Loucy (cell line): Measurements from ENCODE around the gene C3orf38.

Experiments used
- H2AFZ ChIP-seq: fragments of 200-600 bp; sonication (generic); 2 replicates; pipeline ENCODE4 v1.6.0; 2016; ENCODE audit warnings: antibody characterized with exemption, mild to moderate bottlenecking, low read length, moderate library complexity
- H3F3A ChIP-seq: fragments of 200-600 bp; 2 replicates; pipeline ENCODE4 v1.6.0; 2016; ENCODE audit warnings: antibody characterized with exemption, low read depth, mild to moderate bottlenecking
- H3K27me3 ChIP-seq: fragments of 200-600 bp; sonication (generic); 2 replicates; pipeline ENCODE4 v1.6.1; 2014; ENCODE audit warnings: low read length, mild to moderate bottlenecking; ENCODE audit not compliant: insufficient read depth, poor library complexity, severe bottlenecking
- H3K36me3 ChIP-seq: fragments of 200-600 bp; sonication (generic); 2 replicates; pipeline ENCODE4 v1.6.1; 2016; ENCODE audit warnings: low read length; ENCODE audit not compliant: insufficient read depth
- H3K4me1 ChIP-seq: fragments of 200-600 bp; sonication (generic); 2 replicates; pipeline ENCODE4 v1.5.1; 2014; ENCODE audit warnings: low read length, mild to moderate bottlenecking; ENCODE audit not compliant: insufficient read depth, poor library complexity, severe bottlenecking
- H3K4me2 ChIP-seq: fragments of 200-600 bp; sonication (generic); 2 replicates; pipeline ENCODE4 v1.6.0; 2014; ENCODE audit warnings: antibody characterized with exemption, low read length, low read depth, mild to moderate bottlenecking; ENCODE audit not compliant: poor library complexity, severe bottlenecking
- H3K4me3 ChIP-seq: fragments of 200-600 bp; sonication (generic); 2 replicates; pipeline ENCODE4 v1.5.1; 2014; ENCODE audit warnings: low read length, mild to moderate bottlenecking, mixed read lengths; ENCODE audit not compliant: poor library complexity, severe bottlenecking
- H3K79me2 ChIP-seq: fragments of 200-600 bp; sonication (generic); 2 replicates; pipeline ENCODE4 v1.6.1; 2014; ENCODE audit warnings: low read length; ENCODE audit not compliant: insufficient read depth
- H3K9ac ChIP-seq: fragments of 200-600 bp; sonication (generic); 2 replicates; pipeline ENCODE4 v1.6.0; 2014; ENCODE audit warnings: mild to moderate bottlenecking, low read depth, low read length, moderate library complexity; ENCODE audit not compliant: poor library complexity, severe bottlenecking
- H3K9me2 ChIP-seq: fragments of 200-600 bp; sonication (generic); replicated peaks from 2 replicates; pipeline ENCODE4 v1.6.1; 2016; ENCODE audit warnings: low read depth, low read length, mixed read lengths
- H3K9me3 ChIP-seq: fragments of 200-600 bp; sonication (generic); 2 replicates; pipeline ENCODE4 v1.6.1; 2014; ENCODE audit warnings: mild to moderate bottlenecking, antibody characterized with exemption, low read length, low read depth; ENCODE audit not compliant: insufficient read depth
- H4K20me1 ChIP-seq: fragments of 200-600 bp; sonication (generic); 2 replicates; pipeline ENCODE4 v1.6.0; 2014; ENCODE audit warnings: antibody characterized with exemption, low read length, mild to moderate bottlenecking; ENCODE audit not compliant: insufficient read depth, poor library complexity, severe bottlenecking
- CTCF ChIP-seq: fragments of 200-600 bp; sonication (generic); conservative IDR thresholded peaks from 2 replicates; pipeline ENCODE4 v1.5.1; 2014; ENCODE audit warnings: mild to moderate bottlenecking, antibody characterized with exemption, low read length
- EZH2phosphoT487 ChIP-seq: fragments of 200-600 bp; IDR thresholded peaks from 2 replicates; pipeline ENCODE4 v1.6.1; 2018; ENCODE audit warnings: antibody characterized with exemption, mild to moderate bottlenecking, moderate library complexity, borderline replicate concordance

C3orf38 gene

GRCh38 chr3:88149509-88150362, at the start of gene C3orf38:
Gene C3orf38 (plus strand): TSS chr3:88149959. CDS start chr3:88150053, 94 bp downstream.
- Histone ChIP-seq H3K4me2 (peak within 1 kb of the TSS; percentile 91), H3K4me1 (peaks cover 41% of the 10 kb centered on the region), H3K9ac (peak within 1 kb of the TSS; percentile 94), H3F3A (no peaks in the 10 kb centered on the region), H3K9me3 (no peaks in the 10 kb centered on the region), H3K9me2 (no peaks in the 10 kb centered on the region), H4K20me1 (peaks cover 39% of the 10 kb centered on the region), H3K27me3 (no peaks in the 10 kb centered on the region), H3K4me3 (peak within 1 kb of the TSS; percentile 96), H3K36me3 (peaks cover 3% of the 10 kb centered on the region; the same call in 1 of the 2 replicates), H2AFZ (peak within 1 kb of the TSS; percentile 99), H3K79me2 (peaks cover 78% of the 10 kb centered on the region)
- no peak for TF ChIP-seq EZH2phosphoT487
- TF ChIP-seq CTCF, result no peak

GRCh38 chr3:88101142-88101541, 48.6 kb upstream of the C3orf38 start:
- H3K4me1 ChIP-seq, result no peaks in the 10 kb centered on the region
- TF ChIP-seq EZH2phosphoT487, result no peak
- no peak for TF ChIP-seq CTCF
- H3K79me2 ChIP-seq, result peaks cover 6% of the 10 kb centered on the region; the same call in 1 of the 2 replicates

GRCh38 chr3:88105325-88105724, 44.4 kb upstream of the C3orf38 start:
- no peak overlapping the region for H2AFZ ChIP-seq
- no peak for TF ChIP-seq EZH2phosphoT487
- no peak for TF ChIP-seq CTCF
- H3K9me3 ChIP-seq, result no peaks in the 10 kb centered on the region
- H3K36me3 ChIP-seq, result peaks cover 2% of the 10 kb centered on the region; the same call in 1 of the 2 replicates
- H3K4me2 ChIP-seq, result no peak overlapping the region
- no peaks in the 10 kb centered on the region for H3K4me1 ChIP-seq
- no peaks in the 10 kb centered on the region for H3K27me3 ChIP-seq
- H3F3A ChIP-seq, result no peaks in the 10 kb centered on the region
- peaks cover 5% of the 10 kb centered on the region for H4K20me1 ChIP-seq
- H3K4me3 ChIP-seq, result no peak overlapping the region
- H3K79me2 ChIP-seq, result peaks cover 28% of the 10 kb centered on the region
- H3K9ac ChIP-seq, result no peak overlapping the region
- no peaks in the 10 kb centered on the region for H3K9me2 ChIP-seq

More at GRCh38 chr3:88101142-88101541, 48.6 kb upstream of the C3orf38 start:
- Histone ChIP-seq H3K9me3 (no peaks in the 10 kb centered on the region), H3K27me3 (no peaks in the 10 kb centered on the region), H3K4me3 (no peak overlapping the region), H2AFZ (no peak overlapping the region), H3K4me2 (no peak overlapping the region), H3K36me3 (peaks cover 19% of the 10 kb centered on the region), H4K20me1 (peaks cover 5% of the 10 kb centered on the region), H3K9me2 (no peaks in the 10 kb centered on the region), H3K9ac (no peak overlapping the region), H3F3A (no peaks in the 10 kb centered on the region)
